ENCODE data around the gene PADI6. TPM values are rescaled to one million over a fixed set of nuclear protein-coding genes. Genes with fewer than 3 reads are reported as not detected.
"Not testable (repeated sequence)": the region's sequence is repeated elsewhere in the genome, so short reads cannot be mapped to it uniquely, and the experiment has no call there.

Gene PADI6
- not detected in 2 replicates for polyA plus RNA-seq (2014; cell fraction: cytosol; rRNA removed)
- not detected in 2 replicates for polyA plus RNA-seq (2014; cell fraction: nucleus; rRNA removed)

DNA sequence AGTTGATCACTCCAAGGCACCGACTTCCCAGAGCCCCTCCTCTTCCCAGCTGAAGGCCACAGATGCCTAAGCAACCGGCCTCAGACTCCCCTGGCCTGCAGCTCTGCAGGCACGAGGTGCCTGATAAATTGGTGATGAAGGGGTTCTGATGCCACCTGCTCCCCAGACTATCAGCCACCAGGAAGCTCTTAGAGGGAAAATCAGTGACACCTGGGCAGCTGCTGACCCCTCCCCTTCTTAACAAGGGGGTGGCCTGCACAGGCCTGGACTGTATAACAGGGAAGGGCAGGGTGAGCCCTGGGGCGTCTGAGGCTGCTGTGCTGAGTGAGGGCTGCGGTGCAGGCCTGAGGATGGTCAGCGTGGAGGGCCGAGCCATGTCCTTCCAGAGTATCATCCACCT, at the start of gene PADI6:
TSS of gene PADI6 (plus strand) at position 301 of the 400 bp plus-strand sequence. CDS start at position 351, 50 bp downstream.
- no peak for DNase-seq (ENCODE audit: low spot score)

- no peak for DNase-seq (ENCODE audit: low spot score)
Observed at GRCh38 chr1:17328855-17329254, 43.1 kb upstream of the PADI6 start.

DNA sequence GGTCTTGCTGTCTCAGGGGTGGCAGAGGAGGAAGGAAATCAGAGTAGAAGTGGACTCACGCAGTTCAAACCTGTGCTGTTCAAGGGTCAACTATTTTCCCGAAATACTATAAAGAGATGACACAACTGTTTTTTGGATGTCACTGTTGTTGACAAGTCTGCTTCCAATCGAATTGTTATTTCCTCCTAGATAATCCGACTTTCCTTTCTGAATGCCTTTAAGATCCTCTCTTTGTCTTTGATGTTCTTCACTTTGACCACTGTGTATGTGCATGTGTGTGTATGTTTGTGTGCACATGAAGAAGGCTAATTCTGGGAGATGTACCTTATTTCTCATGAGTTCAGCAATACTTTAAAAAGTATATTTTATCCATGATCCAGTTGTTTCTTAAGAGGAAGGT, 42.4 kb upstream of the PADI6 start:
- DNase-seq (ENCODE audit: low spot score): no peak

DNA sequence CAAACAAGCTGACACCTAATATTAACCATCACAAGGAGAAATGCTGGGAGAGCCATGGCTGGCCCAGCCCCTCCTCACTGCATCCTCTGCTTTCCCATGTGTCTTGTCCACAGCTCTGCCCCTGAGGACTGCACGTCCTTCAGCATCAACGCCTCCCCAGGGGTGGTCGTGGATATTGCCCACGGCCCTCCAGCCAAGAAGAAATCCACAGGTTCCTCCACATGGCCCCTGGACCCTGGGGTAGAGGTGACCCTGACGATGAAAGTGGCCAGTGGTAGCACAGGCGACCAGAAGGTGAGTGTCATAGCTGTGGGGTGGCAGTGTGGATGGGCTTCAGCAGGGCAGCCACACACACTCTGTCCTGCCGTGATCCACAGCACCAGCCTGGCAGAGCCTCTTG, 41.1 kb upstream of the PADI6 start:
- DNase-seq (ENCODE audit: low spot score): no peak

DNA sequence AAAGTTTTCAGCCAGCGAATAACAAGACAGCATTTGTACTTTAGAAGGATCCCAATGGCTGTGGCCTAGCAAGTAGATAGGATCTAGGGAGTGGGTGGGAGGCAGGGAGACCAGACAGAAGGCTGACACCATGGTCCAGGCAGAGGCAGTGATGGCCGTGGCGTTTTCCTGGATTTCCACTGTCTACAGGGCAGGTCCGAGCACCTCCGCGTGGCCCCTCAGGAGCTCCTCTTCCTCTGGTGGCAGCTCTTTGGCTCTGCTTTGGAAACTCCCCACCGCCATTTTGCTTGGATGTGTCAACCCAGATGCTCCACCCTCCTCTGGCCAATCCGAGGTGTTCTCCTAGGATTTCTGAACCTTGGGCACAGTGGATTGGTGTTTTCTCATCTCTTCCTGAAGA, 38.9 kb upstream of the PADI6 start:
- DNase-seq (ENCODE audit: low spot score): no peak

DNA sequence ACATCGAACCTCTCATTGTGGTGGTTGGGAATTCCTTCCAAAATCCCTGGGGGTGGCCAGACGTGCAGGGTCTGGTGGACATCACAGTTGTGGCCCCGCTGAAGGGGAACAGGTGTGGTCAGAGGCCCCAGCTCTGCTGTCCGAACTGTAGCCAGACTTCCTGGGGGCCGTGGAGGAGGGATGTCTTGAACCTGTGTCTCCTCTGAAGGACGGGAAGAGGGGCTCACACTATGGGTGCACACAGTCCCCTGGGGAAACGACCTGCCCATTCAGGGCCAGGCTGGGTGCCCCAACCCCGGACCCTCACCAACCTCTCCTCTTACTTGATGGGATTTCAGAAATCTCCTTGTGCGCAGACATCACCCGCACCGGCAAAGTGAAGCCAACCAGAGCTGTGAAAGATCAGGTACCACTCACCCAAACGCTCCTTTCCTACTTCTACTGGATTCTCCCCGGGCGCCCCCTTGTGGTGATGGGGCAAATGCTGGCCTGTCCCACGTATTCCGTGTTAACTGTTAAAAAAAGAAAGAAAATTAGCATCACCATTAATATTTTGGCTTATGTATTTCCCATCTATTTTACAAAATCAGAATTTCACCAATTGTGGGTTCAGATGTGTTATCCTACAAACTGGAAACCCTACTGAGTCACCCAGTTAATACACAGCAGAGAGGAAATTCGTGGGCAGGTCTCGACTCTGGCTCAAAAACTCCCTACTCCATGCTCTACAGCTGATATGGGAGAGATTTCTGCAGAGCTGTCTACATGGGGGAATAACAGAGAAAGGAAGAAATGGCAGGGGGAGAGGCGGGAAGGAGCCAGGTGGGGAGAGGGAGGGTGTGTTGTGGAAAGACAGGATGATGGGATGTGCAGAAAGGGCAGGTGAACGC, 35.9 kb upstream of the PADI6 start:
- DNase-seq (ENCODE audit: low spot score): peak; percentile 35

DNA sequence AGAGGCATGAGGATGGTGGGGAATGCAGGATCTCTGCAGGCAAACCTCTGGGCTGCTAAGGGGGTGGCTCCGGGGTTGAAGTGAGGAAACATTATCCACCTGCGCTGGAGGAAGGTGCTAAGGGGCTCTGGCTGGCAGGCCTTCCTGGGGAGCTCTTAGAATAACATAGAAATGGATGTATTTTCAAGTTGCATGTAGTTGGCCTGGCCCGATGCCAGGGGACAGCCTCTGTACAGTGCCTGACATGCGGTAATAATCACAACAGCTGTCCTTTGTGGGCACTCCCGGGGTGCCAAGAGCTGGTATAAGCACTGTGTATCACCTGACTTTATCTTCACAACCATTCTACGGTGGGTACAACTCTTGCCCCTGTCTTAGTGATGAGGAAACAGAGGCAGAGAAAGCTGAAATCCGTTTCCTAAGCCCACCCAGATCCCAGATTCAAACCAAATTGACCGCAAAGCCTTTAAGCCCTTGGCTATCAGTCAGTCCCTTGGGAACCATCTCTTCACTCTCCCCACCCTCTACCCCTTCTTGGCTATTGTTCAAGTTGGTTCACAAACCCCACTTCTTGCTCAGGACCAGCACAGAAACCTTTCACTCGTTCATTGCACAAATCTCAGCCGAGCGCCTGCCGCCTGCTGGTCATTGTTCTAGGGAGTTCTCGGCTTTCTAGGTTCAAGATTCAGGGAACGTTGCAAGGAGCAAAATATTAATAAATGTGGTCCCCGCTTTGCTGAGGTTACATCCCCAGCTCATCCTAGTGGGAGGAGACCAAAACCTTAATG, 33.1 kb upstream of the PADI6 start:
- no peak for DNase-seq (ENCODE audit: low spot score)

DNA sequence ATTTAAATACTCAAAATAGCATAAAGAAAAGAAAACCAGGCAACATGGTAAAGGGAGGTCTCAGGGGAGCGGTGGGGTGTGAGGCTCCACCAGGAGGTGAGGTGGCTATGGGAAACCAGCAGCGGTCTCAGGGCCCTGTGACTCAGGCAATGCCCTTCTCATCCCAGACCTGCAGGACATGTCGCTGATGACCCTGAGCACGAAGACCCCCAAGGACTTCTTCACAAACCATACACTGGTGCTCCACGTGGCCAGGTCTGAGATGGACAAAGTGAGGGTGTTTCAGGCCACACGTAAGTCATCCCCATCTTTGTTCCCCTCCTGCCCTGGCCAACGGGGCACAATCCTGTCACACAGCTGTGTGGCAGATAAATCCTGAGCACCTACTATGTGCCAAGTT, 32.5 kb upstream of the PADI6 start:
- no peak for DNase-seq (ENCODE audit: low spot score)

GRCh38 chr1:17340358-17340757, 31.6 kb upstream of the PADI6 start:
- no peak for DNase-seq (ENCODE audit: low spot score)

DNA sequence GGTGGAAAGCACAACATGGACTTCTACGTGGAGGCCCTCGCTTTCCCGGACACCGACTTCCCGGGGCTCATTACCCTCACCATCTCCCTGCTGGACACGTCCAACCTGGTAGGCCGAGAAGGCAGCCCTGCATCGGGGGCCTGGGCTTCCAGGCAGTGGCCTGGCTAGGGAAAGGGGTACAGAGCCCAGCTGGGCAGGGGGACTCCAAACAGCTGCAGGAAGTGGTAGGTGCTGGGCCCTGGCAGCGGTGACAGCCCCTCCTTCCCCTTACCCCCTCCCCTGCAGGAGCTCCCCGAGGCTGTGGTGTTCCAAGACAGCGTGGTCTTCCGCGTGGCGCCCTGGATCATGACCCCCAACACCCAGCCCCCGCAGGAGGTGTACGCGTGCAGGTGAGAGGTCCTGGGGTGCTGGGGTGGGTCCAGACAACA, 30.0 kb upstream of the PADI6 start:
- no peak for DNase-seq (ENCODE audit: low spot score)

- DNase-seq (ENCODE audit: low spot score): not testable (repeated sequence)
Observed at GRCh38 chr1:17345506-17345905, 26.5 kb upstream of the PADI6 start.

DNA sequence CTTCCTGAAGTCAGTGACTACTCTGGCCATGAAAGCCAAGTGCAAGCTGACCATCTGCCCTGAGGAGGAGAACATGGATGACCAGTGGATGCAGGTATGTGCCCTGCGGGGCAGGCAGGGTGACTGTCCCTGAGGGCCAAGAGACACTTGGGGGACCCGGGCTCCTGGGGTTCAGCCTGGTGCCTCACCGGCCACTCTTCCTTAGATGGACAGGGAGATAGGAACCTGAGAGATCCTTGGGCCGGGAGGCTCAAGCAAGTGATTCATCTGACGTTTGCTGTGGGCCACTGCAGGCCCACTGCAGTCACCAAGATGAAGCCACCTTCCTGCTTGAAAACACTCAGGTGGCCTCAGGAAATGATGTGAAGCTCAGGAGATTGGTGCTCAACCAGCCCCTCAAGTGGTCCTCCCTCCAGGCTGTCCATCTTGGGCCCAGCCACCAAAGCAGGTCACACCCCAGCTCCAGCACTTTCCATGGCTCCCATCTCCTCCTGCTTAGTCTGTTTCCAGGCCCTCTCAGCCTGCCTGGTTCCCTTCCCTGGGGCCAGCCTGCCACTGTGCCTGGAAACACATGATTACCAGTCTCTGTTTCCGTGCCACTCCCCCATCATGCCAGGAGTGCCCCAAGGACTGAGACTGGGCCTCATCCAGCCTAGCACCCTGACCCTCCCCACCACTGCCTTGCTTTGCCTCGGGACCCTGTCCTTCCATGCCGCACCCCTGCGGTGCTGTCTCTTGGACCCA, 25.8 kb upstream of the PADI6 start:
- no peak for DNase-seq (ENCODE audit: low spot score)

GRCh38 chr1:17347769-17348592, 24.0 kb upstream of the PADI6 start:
- DNase-seq (ENCODE audit: low spot score): no peak

- no peak for DNase-seq (ENCODE audit: low spot score)
Observed at GRCh38 chr1:17348593-17349234, 23.3 kb upstream of the PADI6 start.

- DNase-seq (ENCODE audit: low spot score): no peak
Observed at GRCh38 chr1:17350083-17350482, 21.9 kb upstream of the PADI6 start.

- DNase-seq (ENCODE audit: low spot score): no peak
Observed at GRCh38 chr1:17350928-17351446, 21.0 kb upstream of the PADI6 start.

- no peak for DNase-seq (ENCODE audit: low spot score)
Observed at GRCh38 chr1:17351598-17352324, 20.2 kb upstream of the PADI6 start.

DNA sequence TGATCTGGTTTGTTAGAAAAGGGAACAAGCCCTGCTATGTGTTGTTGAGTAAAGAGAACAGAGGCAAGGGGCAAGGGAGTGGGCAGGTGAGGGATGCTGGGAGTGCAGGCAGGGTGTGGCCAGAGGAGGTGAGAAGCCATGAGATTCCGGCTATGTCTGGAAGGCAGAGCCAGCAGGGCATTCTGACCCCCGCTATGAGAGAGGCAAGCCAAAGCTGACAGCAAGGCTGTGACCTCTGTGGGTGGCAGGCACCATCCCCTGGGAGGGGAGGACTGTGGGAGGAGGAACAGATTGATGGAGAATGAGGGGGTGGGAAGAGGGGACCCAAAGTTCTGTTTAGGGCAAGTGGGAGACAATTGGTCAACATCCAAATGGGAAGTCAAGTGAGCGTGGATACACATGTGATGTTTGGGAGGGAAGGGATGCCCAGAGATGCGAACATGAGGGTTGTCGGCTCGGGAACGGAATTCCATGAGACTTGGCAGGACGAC, 19.5 kb upstream of the PADI6 start:
- no peak for DNase-seq (ENCODE audit: low spot score)

DNA sequence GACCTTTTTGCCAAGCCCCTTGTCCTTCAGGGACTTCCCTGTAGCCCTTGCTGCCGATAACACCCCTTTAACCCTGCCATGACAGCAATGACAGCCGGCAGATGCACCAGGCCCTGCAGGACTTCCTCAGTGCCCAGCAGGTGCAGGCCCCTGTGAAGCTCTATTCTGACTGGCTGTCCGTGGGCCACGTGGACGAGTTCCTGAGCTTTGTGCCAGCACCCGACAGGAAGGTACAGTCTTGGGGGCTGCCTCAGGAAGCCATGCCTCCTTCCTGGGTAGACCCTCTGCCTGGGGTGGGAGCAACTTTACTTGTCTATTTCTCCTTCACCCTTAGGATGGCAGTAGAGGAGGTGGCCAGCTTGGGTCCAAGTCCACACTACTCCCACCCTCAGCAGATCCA, 16.1 kb upstream of the PADI6 start:
- DNase-seq (ENCODE audit: low spot score): no peak
